ENCODE measurements around the gene WBP11.
"Not testable (repeated sequence)": the region's sequence is repeated elsewhere in the genome, so short reads cannot be mapped to it uniquely, and the experiment has no call there.

The WBP11 gene

GRCh38 chr12:14771651-14772137 lies 31.6 kb downstream of the WBP11 start:
- DNase-seq, result peak; percentile 67

DNA sequence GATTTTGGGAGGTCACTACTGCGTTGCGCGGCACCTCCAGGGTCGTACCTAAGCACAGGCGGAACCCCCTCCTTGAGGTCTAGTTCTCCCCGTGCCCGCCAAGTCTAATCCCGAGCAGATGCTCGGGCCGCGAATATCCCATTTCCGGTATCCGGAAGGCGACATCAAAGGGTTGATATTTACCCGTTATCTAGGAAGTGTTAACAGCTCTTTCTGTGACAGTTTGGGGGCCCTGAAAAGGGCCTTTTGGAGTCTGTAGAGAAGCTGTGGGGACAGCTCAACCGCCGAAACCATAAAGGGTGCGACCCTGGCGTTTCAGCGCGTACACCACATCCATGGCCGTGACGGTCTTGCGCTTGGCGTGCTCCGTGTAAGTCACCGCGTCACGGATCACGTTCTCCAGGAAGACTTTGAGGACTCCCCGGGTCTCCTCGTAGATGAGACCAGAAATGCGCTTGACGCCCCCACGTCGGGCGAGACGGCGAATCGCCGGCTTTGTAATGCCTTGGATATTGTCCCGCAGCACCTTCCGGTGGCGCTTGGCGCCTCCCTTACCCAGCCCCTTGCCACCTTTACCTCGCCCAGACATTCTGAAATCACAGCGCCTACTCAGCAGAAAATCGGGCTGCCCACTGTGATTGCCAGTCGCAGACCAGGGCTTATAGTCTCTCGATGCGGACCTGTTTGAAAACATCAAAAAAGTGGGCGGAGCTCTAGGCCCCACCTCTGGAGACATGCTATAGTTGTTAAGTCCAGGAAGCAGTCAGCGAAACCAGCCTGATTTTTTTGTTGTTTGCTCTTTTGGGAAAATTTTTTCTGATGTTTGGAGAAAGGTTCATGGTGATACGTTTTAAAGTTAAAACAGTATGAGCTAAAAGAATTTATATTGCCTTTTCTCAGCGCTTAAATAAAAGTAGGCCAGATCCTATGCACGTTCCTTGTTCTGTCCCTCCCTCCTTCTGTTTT lies 32.5 kb downstream of the WBP11 start:
- peak; percentile 92 for DNase-seq

DNA sequence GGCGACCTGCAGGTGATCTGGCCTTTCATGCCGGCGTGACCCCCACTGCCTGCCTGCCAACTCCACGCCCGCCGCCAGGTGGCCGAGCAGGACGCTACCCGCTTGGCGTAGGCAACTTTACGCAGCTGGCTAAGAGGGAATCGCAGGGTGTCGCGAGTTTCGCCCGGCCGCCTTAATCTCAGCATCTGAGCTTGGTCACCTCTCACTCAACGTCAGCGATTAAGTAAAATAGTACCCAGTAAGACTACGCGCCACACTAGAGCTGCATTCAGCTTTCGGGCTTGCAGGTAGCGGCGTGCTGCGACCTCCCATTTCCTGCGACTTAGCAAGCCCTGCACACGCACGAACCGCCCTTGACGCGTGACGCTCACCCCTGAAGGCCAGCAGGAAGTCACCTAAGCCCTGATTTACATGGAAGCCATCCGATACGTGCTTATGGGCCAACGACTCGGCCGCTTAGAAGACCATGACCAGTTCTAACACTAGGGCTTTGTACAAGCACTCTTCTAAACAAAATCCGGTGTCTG lies 33.2 kb downstream of the WBP11 start:
- DNase-seq, result peak; percentile 87

DNA sequence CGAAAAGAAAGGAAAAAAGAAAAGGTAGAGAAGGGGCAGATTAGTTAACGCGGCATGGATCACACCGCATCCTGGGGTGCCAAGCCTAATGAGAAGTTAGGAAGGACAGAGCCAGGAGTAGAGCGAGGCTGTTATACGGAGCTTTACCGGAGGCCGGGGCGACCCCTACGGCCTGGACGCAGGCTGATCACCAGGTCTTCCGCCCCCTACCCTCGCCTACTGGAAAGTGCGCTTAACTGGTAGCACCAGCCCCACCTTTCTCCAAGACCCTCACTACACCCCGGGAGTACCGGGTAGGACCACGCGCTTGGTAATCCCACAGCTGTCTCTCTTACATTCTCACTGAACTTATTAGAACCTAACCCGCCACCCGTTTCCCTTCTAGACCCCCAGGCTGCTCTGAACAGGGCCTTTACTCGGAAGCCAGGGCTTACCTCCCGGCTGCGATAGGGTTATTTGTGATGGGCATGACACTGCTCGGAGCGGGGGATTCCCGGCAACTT lies 33.8 kb downstream of the WBP11 start:
- no peak for DNase-seq

DNA sequence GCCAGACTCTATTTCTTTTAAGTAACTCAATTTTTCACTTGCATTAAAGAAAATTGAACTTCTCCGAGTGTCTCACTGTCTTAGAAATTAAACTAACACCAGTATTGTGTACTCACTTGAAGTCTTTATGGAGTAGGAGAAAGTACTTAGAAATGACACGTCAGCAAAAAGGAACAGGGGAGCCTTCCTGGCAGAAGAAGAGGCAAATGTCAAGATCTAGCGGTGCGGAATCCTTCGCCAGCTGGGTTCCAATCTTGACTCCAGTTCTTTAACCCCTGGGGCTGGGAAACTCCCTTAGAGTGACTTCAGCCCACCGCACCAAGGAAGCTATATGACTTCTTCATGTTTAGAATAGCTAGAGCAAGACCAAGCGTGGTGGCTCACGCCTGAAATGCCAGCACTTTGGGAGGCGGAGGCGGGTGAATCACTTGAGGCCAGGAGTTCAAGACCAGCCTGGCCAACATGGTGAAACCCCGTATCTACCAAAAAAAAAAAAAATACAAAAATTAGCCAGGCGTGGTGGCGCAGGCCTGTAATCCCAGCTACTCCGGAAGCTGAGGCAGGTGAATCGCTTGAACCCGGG lies 34.4 kb downstream of the WBP11 start:
- peak; percentile 13 for DNase-seq

GRCh38 chr12:14767617-14768016 lies 35.7 kb downstream of the WBP11 start:
- DNase-seq, result no peak

DNA sequence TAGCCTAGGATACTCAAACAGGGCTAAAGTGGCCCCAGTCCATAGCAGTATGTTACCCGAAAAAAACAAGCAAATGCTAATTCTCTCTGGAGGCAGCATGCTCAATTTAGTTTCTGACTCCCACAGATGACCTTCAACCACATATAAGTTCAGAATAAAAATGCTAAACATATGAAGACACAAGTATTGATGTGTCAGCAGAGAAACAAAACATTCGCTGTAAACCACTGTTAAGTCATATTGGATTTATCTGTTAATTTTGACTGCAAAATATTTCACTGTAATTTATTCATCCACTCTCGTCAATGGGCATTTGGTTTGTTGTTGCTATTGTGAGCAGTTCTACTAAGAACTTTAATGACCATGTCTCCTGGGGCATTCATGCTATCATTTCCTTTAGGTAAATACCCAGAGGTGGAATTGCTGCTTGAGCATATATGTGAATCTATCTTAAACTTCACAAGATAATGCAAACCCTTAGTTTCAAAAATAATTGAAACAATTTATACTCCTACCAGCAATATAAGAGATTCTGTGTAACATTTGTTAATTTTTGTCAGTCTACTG lies 36.5 kb downstream of the WBP11 start:
- DNase-seq, result no peak

GRCh38 chr12:14766020-14766419 lies 37.3 kb downstream of the WBP11 start:
- DNase-seq, result not testable (repeated sequence)

- no peak for DNase-seq
These were observed 37.9 kb downstream of the WBP11 start for GRCh38 chr12:14765398-14765797.

GRCh38 chr12:14759711-14760280 lies 43.5 kb downstream of the WBP11 start:
- DNase-seq, result not testable (repeated sequence)

DNA sequence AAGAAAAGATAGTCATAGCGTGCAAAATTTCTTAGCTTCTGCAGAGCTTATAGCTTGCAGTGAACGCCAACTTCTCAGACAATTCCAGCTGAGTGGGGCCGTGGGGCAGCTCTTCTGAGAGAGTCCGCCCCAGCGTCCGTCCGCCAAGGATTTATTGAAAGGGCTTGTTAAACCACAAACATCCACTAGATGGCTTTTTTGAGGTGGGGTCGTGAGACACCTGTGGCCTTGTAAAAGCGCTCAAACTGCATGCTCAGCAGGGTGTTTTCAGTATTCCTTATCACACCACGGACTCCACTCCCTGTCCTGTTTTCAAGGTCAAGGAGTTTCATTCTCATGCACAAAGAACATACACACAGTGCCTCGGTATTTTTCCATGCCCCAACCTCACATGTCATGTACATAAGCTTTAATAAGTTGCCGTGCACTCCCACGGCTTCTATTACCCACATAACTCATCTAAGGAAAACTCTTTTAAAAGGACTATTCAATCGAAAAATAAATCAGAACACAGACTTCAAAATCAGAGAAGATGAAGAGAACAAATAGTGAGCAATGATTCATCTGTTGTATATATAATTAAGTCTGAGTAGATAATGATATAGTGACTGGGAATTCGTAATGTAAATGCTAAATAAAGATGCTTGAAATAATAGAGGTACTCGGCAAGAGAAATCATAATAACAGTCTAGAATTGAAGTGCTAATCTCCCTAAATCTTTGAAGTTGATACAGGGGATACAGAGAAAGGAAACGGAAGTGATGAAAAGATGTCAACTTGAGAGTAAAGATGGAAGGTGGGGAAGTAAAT lies 46.7 kb downstream of the WBP11 start:
- DNase-seq, result no peak

DNA sequence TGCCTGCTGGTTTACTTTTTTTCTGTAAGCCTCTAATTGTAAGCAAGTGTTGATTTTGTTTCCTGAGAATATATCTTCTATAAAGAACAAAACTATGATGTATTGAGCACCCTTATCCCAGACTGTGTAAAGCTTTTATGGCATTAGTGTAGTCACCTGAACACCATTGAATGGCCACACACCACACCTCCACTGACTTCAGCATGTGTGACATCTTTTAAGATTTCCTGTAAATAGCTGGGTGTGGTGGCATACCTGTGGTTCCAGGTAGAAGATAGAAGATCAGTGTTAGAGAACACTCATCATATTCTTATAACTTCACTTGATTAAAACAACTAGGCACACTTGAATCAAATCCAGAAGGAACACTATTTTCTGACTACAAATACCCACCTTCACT lies 51.3 kb downstream of the WBP11 start:
- DNase-seq, result no peak

DNA sequence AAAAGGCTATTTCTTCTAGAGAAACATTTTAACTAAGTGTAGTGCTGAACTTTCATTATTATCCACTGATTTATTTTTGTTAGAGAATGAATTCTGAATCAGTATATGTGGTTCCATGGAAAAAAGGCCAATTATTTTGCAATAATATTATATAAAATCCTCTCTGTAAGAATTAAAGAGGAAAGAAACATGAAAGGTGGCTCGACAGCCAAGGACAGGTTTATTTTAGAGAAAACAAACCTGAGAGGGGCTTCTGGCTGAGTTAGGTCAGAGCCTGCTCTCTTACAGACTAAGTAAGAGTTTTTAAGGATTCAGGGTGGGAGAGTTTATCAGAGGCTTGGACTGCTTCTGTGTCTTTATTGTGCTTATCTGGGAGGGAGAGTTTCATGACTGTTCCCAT lies 60.2 kb downstream of the WBP11 start:
- DNase-seq, result no peak

DNA sequence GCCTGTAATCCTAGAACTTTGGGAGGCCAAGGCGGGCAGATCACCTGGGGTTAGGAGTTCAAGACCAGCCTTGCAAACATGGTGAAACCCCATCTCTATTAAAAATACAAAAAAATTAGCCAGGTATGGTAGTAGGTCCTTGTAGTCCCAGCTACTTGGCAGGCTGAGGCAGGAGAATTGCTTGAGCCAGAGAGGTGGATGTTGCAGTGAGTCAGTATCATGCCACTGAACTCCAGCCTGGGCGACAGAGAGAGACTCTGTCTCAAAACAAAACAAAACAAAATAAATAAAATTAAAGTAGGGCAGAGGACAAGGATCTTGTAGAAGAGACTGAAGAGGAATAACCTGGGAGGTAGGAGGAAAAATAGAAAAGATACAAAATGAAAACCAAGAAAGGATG lies 61.3 kb downstream of the WBP11 start:
- DNase-seq, result no peak

GRCh38 chr12:14741153-14741552 lies 62.1 kb downstream of the WBP11 start:
- DNase-seq, result no peak

GRCh38 chr12:14736441-14736840 lies 66.8 kb downstream of the WBP11 start:
- DNase-seq, result not testable (repeated sequence)
